ENCODE measurements around the gene MKX. TPM values are rescaled to one million over a fixed set of nuclear protein-coding genes. Genes with fewer than 3 reads are reported as not detected.

The MKX gene
- total and polyA plus RNA-seq, 2 experiments from 2014 or later: 0.10 to 0.90 TPM

DNA sequence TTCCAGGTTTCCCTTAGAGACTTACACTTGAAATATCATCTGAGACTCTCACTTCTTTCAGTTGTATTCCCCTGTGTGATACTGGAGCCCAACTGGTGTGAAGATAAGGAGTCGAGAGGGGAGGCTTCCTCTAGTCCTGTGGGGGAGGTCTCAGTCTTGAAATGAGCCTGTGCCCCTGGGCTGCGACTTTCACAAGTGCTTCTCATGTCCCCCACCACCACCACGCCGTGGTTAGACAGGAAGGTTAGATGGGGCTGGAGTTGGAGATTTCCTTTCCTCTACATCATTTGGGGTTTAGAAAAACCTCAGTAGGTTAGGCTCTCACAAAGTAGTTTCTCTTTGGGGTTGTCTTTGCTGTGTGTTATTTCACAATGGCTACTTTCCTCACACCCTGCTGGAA lies 25.6 kb upstream of the MKX start:
- TF ChIP-seq, protein P1, sequence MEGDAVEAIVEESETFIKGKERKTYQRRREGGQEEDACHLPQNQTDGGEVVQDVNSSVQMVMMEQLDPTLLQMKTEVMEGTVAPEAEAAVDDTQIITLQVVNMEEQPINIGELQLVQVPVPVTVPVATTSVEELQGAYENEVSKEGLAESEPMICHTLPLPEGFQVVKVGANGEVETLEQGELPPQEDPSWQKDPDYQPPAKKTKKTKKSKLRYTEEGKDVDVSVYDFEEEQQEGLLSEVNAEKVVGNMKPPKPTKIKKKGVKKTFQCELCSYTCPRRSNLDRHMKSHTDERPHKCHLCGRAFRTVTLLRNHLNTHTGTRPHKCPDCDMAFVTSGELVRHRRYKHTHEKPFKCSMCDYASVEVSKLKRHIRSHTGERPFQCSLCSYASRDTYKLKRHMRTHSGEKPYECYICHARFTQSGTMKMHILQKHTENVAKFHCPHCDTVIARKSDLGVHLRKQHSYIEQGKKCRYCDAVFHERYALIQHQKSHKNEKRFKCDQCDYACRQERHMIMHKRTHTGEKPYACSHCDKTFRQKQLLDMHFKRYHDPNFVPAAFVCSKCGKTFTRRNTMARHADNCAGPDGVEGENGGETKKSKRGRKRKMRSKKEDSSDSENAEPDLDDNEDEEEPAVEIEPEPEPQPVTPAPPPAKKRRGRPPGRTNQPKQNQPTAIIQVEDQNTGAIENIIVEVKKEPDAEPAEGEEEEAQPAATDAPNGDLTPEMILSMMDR (IDR thresholded peaks at IDR 0.05; ENCODE audit: poor library complexity): no peak
- TF ChIP-seq EZH2phosphoT487 (IDR thresholded peaks at IDR 0.05; ENCODE audit: low read depth, severe bottlenecking, unreplicated experiment) (no peak), EZH2 (IDR thresholded peaks at IDR 0.05; ENCODE audit: borderline replicate concordance) (no peak)
- no peaks in the 10 kb centered on the region for H3K79me2 ChIP-seq
- no peaks in the 10 kb centered on the region for H4K20me1 ChIP-seq (ENCODE audit: insufficient read depth, poor library complexity, severe bottlenecking)
- H3K9me3 ChIP-seq (ENCODE audit: low read depth): no peaks in the 10 kb centered on the region
- no peaks in the 10 kb centered on the region for H3K9me2 ChIP-seq (replicated peaks; ENCODE audit: insufficient read depth)
- DNase-seq (ENCODE audit: low spot score): no peak
- no peak overlapping the region for H2AFZ ChIP-seq
- 70% methylated on average over 4 of the region's 4 CpGs for WGBS (ENCODE audit: low lambda C conversion rate, missing lambda C conversion rate)
- no peak overlapping the region for H3K27ac ChIP-seq
- H3K4me1 ChIP-seq (ENCODE audit: insufficient read depth): no peaks in the 10 kb centered on the region
- H3K36me3 ChIP-seq (replicated peaks; ENCODE audit: insufficient read depth, low read depth): no peaks in the 10 kb centered on the region
- H3K4me2 ChIP-seq: no peak overlapping the region
- no peak overlapping the region for H3K4me3 ChIP-seq
- H3K27me3 ChIP-seq: peaks cover 5% of the 10 kb centered on the region

DNA sequence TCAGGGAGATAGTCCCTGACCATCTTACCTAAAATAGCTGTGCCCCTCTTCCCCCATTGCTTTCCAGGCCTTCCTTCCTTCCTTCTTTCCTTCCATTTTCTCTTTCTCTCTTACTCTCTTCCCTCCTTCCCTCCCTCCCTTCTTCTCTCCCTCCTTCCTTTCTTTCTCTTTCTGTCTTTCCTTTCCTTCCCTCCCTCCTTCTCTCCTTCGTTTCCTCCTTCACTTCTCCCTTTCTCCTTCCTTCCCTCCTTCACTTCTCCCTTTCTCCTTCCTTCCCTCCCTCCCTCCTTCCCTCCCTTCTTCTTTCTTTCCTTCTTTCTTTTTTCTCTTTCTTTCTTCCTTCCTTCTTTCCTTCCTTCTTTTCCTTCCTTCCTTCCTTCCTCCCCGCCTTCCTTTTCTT lies 24.6 kb upstream of the MKX start:
- DNase-seq (ENCODE audit: low spot score): no peak
- no peak overlapping the region for H3K4me2 ChIP-seq
- no peak overlapping the region for H2AFZ ChIP-seq
- H3K9me3 ChIP-seq (ENCODE audit: low read depth): no peaks in the 10 kb centered on the region
- no peak overlapping the region for H3K4me3 ChIP-seq
- TF ChIP-seq, protein P1 (IDR thresholded peaks at IDR 0.05; ENCODE audit: poor library complexity): no peak
- TF ChIP-seq EZH2 (IDR thresholded peaks at IDR 0.05; ENCODE audit: borderline replicate concordance): no peak
- WGBS (ENCODE audit: low lambda C conversion rate, missing lambda C conversion rate): 80% methylated on average over 1 of the region's 2 CpGs
- no peaks in the 10 kb centered on the region for H3K79me2 ChIP-seq
- H3K36me3 ChIP-seq (replicated peaks; ENCODE audit: insufficient read depth, low read depth): no peaks in the 10 kb centered on the region
- H3K27ac ChIP-seq: no peak overlapping the region
- no peaks in the 10 kb centered on the region for H4K20me1 ChIP-seq (ENCODE audit: insufficient read depth, poor library complexity, severe bottlenecking)
- no peaks in the 10 kb centered on the region for H3K4me1 ChIP-seq (ENCODE audit: insufficient read depth)
- H3K9me2 ChIP-seq (replicated peaks; ENCODE audit: insufficient read depth): no peaks in the 10 kb centered on the region
- H3K27me3 ChIP-seq: peaks cover 5% of the 10 kb centered on the region

DNA sequence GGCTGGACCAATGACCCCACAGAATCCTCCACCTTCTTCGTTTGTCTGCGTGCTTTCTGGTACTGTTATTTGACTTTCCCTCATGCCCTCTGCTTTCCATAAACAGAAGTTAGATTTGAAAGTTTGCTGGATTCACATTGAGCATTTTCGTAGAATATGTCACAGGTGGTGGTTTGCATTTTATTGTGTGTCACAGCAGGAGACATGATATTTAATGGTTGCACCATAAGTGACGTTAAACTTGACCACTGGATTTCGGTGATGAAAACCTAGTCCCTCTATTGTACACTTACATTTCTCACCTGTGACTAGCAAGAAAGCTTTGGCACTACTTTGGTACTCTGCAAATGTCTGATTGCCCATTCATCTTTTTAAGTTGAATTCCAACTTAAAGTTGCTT lies 15.2 kb upstream of the MKX start:
- Histone ChIP-seq H3K9me2 (replicated peaks; ENCODE audit: insufficient read depth) (no peaks in the 10 kb centered on the region), H3K27ac (no peak overlapping the region), H3K36me3 (replicated peaks; ENCODE audit: insufficient read depth, low read depth) (no peaks in the 10 kb centered on the region), H4K20me1 (ENCODE audit: insufficient read depth, poor library complexity, severe bottlenecking) (no peaks in the 10 kb centered on the region), H3K9me3 (ENCODE audit: low read depth) (no peaks in the 10 kb centered on the region), H3K4me2 (no peak overlapping the region), H2AFZ (no peak overlapping the region), H3K4me3 (no peak overlapping the region), H3K27me3 (peaks cover 6% of the 10 kb centered on the region), H3K79me2 (no peaks in the 10 kb centered on the region), H3K4me1 (ENCODE audit: insufficient read depth) (no peaks in the 10 kb centered on the region)
- WGBS (ENCODE audit: low lambda C conversion rate, missing lambda C conversion rate): 90% methylated on average over 5 of the region's 5 CpGs
- no peak for TF ChIP-seq EZH2 (IDR thresholded peaks at IDR 0.05; ENCODE audit: borderline replicate concordance)
- TF ChIP-seq, protein P1 (IDR thresholded peaks at IDR 0.05; ENCODE audit: poor library complexity): no peak
- no peak for TF ChIP-seq EZH2phosphoT487 (IDR thresholded peaks at IDR 0.05; ENCODE audit: low read depth, severe bottlenecking, unreplicated experiment)
- DNase-seq (ENCODE audit: low spot score): no peak
